Natural killer cell (primary cell): ENCODE results near the gene AOPEP. TPM values are rescaled to one million over a fixed set of nuclear protein-coding genes. Genes with fewer than 3 reads are reported as not detected.

Source experiments
- ATAC-seq, 3 donors: fragments of 150-1000 bp in 2 of 3; fragments of 200-7000 bp in 1 of 3; cut with Tn5 transposase; 1 replicate in 1 of 3; 2 replicates in 2 of 3; pipeline ENCODE4 v1.10.0; 2021; ENCODE audit warnings: mild to moderate bottlenecking in 2 of 3, moderate library complexity in 2 of 3
- DNase-seq, 2 donors: peaks; one replicate each; pipeline versions ENCODE4 v3.0.0 to v3.0.0-alpha.2; 2013 to 2021; ENCODE audit warnings: mixed read lengths in 1 of 2
- H3K27ac ChIP-seq: one replicate; pipeline ENCODE4 v1.5.1; 2013; ENCODE audit warnings: mild to moderate bottlenecking, low read length
- H3K27me3 ChIP-seq: one replicate; pipeline ENCODE4 v1.6.1; 2013; ENCODE audit warnings: low read length; ENCODE audit not compliant: control insufficient read depth, insufficient read depth
- H3K36me3 ChIP-seq: one replicate; pipeline ENCODE4 v1.6.1; 2013; ENCODE audit warnings: low read length; ENCODE audit not compliant: control insufficient read depth, insufficient read depth
- H3K4me1 ChIP-seq: one replicate; pipeline ENCODE4 v1.6.1; 2013; ENCODE audit warnings: low read length; ENCODE audit not compliant: control insufficient read depth, insufficient read depth
- H3K4me3 ChIP-seq: one replicate; pipeline ENCODE4 v1.5.1; 2013; ENCODE audit warnings: low read length
- H3K9me3 ChIP-seq: one replicate; pipeline ENCODE4 v1.6.1; 2013; ENCODE audit warnings: low read length; ENCODE audit not compliant: control insufficient read depth, insufficient read depth
- H3K27ac Mint-ChIP-seq, 2 donors: one replicate each; pipeline ENCODE4 v1.8.0; 2022; ENCODE audit warnings: mild to moderate bottlenecking in 2 of 2, mixed read lengths in 2 of 2, moderate library complexity in 1 of 2
- H3K27me3 Mint-ChIP-seq, 2 donors: one replicate each; pipeline ENCODE4 v1.8.0; 2022; ENCODE audit warnings: low read depth in 2 of 2, mixed read lengths in 2 of 2
- H3K36me3 Mint-ChIP-seq: one replicate; pipeline ENCODE4 v1.8.0; 2022; ENCODE audit warnings: mixed read lengths
- H3K4me1 Mint-ChIP-seq, 2 donors: one replicate each; pipeline ENCODE4 v1.8.0; 2022; ENCODE audit warnings: mixed read lengths in 2 of 2
- H3K4me3 Mint-ChIP-seq: one replicate; pipeline ENCODE4 v1.8.0; 2022; ENCODE audit warnings: mild to moderate bottlenecking, moderate library complexity, mixed read lengths
- H3K9me3 Mint-ChIP-seq, 2 donors: one replicate each; pipeline ENCODE4 v1.8.0; 2022; ENCODE audit warnings: mixed read lengths in 2 of 2
- WGBS: methylation state at CpG from one replicate; pipeline ENCODE4 v1.1.7; 2013; ENCODE audit warnings: missing lambda C conversion rate; ENCODE audit not compliant: insufficient coverage; 5-methylcytosine and 5-hydroxymethylcytosine counted together
- intact Hi-C: fragments of 100-400 bp; cut with micrococcal nuclease; formaldehyde crosslinking; loops from one replicate; pipeline ENCODE4 v1.14.2; 2022
- total RNA-seq, 4 donors: library from RNA; stranded (reverse); fragments of 120-200 nt in 1 of 4; gene quantifications; one replicate each; pipeline versions ENCODE4 v1.2.3 to v1.2.4, GENCODE V29; 2013 to 2022
- TF ChIP-seq, protein P1 (sequence below): fragments of 200-600 bp; IDR thresholded peaks from one replicate; pipeline ENCODE4 v1.8.0; 2022; ENCODE audit warnings: antibody characterized with exemption

The AOPEP gene
- total RNA-seq, 3 donors from 2014 or later (not counting 1 experiment from before 2014, with no cell fraction given): 20.1 to 22.6 (median 20.6) TPM

DNA sequence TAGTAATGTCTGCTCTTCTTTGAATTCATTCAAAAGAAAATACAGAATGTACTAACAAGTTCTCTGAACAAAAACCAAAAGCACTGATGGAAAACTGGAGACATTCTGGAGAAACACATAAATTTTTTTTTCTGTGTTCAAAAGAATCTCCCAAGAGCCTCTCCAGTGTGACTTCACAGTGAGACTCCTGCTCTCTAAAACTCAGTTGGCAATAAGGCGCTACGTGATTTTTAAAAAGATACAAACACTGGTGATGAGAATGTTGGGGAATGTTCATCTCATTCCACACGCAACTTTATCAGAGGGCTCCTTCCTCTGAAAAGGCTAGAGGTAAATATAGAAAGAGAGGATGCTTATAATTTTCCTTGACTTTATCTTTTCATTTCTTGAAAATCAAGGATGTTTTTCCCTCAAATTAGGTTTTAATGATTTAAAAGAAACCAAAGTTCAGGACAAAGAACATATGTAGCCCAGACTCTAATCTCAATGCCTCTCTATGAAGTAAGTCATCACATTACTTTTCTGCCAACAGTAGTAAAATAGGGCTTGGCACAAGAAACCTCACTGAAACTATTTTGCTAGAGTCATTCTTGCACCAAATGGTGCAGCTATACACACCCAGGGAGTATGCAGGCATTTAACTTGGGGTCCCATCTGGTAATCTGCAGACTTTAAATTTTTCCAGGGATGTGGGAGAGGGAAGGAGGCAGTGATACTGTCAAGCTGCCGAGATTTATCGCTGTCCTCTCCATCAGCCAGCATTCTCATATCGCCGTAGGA is 12.9 kb upstream of the AOPEP start:
- H3K27ac Mint-ChIP-seq: no peak overlapping the region
- Histone ChIP-seq H3K27ac (no peak overlapping the region), H3K36me3 (no peaks in the 10 kb centered on the region), H3K9me3 (no peaks in the 10 kb centered on the region), H3K4me3 (no peak overlapping the region), H3K27me3 (no peaks in the 10 kb centered on the region), H3K4me1 (no peaks in the 10 kb centered on the region)
- H3K9me3 Mint-ChIP-seq: no peaks in the 10 kb centered on the region
- WGBS: 95% methylated on average over 6 of the region's 7 CpGs
- H3K36me3 Mint-ChIP-seq: no peaks in the 10 kb centered on the region
- H3K4me3 Mint-ChIP-seq: no peak overlapping the region
- no peaks in the 10 kb centered on the region for H3K4me1 Mint-ChIP-seq
- intact Hi-C loops: no loop called here
- TF ChIP-seq, protein P1, sequence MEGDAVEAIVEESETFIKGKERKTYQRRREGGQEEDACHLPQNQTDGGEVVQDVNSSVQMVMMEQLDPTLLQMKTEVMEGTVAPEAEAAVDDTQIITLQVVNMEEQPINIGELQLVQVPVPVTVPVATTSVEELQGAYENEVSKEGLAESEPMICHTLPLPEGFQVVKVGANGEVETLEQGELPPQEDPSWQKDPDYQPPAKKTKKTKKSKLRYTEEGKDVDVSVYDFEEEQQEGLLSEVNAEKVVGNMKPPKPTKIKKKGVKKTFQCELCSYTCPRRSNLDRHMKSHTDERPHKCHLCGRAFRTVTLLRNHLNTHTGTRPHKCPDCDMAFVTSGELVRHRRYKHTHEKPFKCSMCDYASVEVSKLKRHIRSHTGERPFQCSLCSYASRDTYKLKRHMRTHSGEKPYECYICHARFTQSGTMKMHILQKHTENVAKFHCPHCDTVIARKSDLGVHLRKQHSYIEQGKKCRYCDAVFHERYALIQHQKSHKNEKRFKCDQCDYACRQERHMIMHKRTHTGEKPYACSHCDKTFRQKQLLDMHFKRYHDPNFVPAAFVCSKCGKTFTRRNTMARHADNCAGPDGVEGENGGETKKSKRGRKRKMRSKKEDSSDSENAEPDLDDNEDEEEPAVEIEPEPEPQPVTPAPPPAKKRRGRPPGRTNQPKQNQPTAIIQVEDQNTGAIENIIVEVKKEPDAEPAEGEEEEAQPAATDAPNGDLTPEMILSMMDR: no peak
- DNase-seq (no peak), ATAC-seq (no peak)
- H3K27me3 Mint-ChIP-seq: peaks cover 12 to 41% of the 10 kb centered on the region in 2 donors

GRCh38 chr9:94714494-94714893 is 12.0 kb upstream of the AOPEP start:
- no peak overlapping the region for H3K4me3 ChIP-seq
- H3K4me1 Mint-ChIP-seq: no peaks in the 10 kb centered on the region
- DNase-seq (no peak), ATAC-seq (no peak)
- H3K27me3 Mint-ChIP-seq: peaks cover 14 to 41% of the 10 kb centered on the region in 2 donors
- H3K27me3 ChIP-seq: no peaks in the 10 kb centered on the region
- H3K36me3 Mint-ChIP-seq: no peaks in the 10 kb centered on the region
- intact Hi-C loops: no loop called here
- H3K27ac Mint-ChIP-seq: no peak overlapping the region
- H3K4me3 Mint-ChIP-seq: no peak overlapping the region
- no peaks in the 10 kb centered on the region for H3K4me1 ChIP-seq
- WGBS: 88% methylated on average over 4 of the region's 4 CpGs
- H3K27ac ChIP-seq: no peak overlapping the region
- no peaks in the 10 kb centered on the region for H3K9me3 ChIP-seq
- TF ChIP-seq, protein P1: no peak
- no peaks in the 10 kb centered on the region for H3K9me3 Mint-ChIP-seq
- no peaks in the 10 kb centered on the region for H3K36me3 ChIP-seq

DNA sequence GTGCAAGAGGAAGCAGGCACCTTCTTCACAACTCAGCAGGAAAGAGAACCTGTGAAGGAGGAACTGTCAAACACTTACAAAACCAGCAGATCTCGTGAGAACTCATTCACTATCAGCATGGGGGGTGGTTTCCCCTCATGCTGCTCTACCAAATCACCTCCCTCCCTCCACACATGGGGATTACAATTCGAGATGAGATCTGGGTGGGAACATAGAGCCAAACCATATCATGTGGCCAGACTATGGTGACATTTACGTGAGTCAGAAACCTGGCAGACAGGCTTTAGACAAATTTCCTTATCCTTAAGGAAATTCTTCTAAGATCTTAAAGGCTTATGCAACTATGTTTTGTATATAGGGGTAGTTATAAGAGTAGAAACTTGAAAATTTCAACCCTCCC is 8.7 kb upstream of the AOPEP start:
- H3K36me3 ChIP-seq: no peaks in the 10 kb centered on the region
- Mint-ChIP-seq H3K9me3 (no peaks in the 10 kb centered on the region), H3K4me1 (no peaks in the 10 kb centered on the region), H3K27me3 (peaks cover 9 to 28% of the 10 kb centered on the region in 2 donors), H3K27ac (no peak overlapping the region), H3K36me3 (no peaks in the 10 kb centered on the region), H3K4me3 (no peak overlapping the region)
- no peaks in the 10 kb centered on the region for H3K9me3 ChIP-seq
- WGBS: 50% methylated on average over 3 of the region's 3 CpGs
- H3K4me3 ChIP-seq: no peak overlapping the region
- TF ChIP-seq, protein P1: no peak
- H3K27ac ChIP-seq: no peak overlapping the region
- H3K4me1 ChIP-seq: no peaks in the 10 kb centered on the region
- intact Hi-C loops: no loop called here
- ATAC-seq: no peak
- H3K27me3 ChIP-seq: no peaks in the 10 kb centered on the region
- DNase-seq: no peak

- intact Hi-C loops: no loop called here
Measured at GRCh38 chr9:94718936-94719335, 7.6 kb upstream of the AOPEP start.

More at GRCh38 chr9:94718936-94719335, 7.6 kb upstream of the AOPEP start:
- ATAC-seq (no peak), DNase-seq (no peak)
- no peaks in the 10 kb centered on the region for H3K9me3 ChIP-seq
- no peaks in the 10 kb centered on the region for H3K36me3 Mint-ChIP-seq
- H3K4me3 ChIP-seq: no peak overlapping the region
- H3K27me3 Mint-ChIP-seq: peaks cover 7 to 23% of the 10 kb centered on the region in 2 donors
- no peaks in the 10 kb centered on the region for H3K36me3 ChIP-seq
- no peaks in the 10 kb centered on the region for H3K4me1 ChIP-seq
- no peak overlapping the region for H3K27ac Mint-ChIP-seq
- H3K4me1 Mint-ChIP-seq: no peaks in the 10 kb centered on the region
- 86% methylated on average over 1 of the region's 1 CpG for WGBS
- no peak overlapping the region for H3K27ac ChIP-seq
- H3K9me3 Mint-ChIP-seq: no peaks in the 10 kb centered on the region
- H3K4me3 Mint-ChIP-seq: no peak overlapping the region
- TF ChIP-seq, protein P1: no peak
- no peaks in the 10 kb centered on the region for H3K27me3 ChIP-seq
